Measurements from ENCODE around the gene ARL5A.

ARL5A gene

DNA sequence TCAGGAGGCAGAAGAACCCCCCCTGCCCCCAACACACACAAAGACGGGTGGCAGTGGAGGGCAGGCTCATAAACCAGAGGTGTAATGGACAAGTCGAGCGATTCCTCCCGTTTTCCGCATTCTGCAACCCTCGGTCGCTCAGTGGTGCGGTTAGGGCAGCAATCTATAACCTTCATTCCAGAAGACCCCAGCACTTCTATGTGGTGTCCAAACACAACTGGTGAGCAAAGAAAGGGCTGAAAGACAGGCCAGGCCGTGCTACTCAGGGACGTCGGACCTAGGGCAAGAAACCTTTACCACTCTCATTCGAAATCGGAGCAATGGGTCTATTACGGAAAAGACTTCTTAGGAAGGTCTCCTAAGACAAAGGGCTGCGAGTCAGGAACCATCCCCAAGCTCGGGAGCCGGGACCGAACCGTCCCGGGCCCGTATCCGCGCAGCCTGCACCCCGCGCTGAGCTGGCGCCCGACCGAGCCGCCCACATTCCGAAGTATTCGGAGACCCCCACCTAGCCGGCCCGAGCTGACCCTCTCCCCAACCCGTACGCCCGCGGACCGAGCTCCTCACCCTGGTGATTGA lies 568 bp downstream of the ARL5A start:
- H3K27ac ChIP-seq = peak overlapping the region; percentile 76
- ChIA-PET POLR2A (ENCODE audit: low non-redundant PET) (interaction anchor here (0.5 to 0.9 kb wide), 2 partner anchors 100 to 191 kb away, joined by 4 to 5 read pairs; no protein-coding TSS in a partner anchor), CTCF (no interaction called here)
- DNase-seq (ENCODE audit: low spot score) = peak; percentile 28
- TF ChIP-seq, protein P1, sequence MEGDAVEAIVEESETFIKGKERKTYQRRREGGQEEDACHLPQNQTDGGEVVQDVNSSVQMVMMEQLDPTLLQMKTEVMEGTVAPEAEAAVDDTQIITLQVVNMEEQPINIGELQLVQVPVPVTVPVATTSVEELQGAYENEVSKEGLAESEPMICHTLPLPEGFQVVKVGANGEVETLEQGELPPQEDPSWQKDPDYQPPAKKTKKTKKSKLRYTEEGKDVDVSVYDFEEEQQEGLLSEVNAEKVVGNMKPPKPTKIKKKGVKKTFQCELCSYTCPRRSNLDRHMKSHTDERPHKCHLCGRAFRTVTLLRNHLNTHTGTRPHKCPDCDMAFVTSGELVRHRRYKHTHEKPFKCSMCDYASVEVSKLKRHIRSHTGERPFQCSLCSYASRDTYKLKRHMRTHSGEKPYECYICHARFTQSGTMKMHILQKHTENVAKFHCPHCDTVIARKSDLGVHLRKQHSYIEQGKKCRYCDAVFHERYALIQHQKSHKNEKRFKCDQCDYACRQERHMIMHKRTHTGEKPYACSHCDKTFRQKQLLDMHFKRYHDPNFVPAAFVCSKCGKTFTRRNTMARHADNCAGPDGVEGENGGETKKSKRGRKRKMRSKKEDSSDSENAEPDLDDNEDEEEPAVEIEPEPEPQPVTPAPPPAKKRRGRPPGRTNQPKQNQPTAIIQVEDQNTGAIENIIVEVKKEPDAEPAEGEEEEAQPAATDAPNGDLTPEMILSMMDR (conservative IDR thresholded peaks at IDR 0.05; ENCODE audit: low read depth) = no peak

DNA sequence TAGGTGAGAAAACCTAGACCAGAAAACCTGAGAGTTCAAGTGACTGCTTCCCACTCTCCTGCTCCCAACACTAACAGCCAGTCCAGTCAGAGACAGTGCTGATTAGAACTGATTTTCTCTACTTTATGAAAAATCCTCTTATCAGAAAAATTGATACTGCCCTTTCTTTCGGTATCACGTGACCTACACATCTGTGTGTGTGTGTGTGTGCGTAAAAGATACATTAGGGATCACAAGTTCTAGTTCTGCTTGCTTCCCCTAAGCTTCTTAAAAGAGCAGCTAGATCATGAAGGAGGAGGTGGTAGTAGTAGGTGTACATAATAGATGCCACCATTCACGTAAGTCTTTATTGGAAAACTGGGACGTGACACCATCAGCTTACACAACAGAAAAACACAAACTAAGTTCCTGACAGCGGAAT lies 1.5 kb downstream of the ARL5A start:
- ChIA-PET POLR2A (ENCODE audit: low non-redundant PET) (interaction anchor here (0.5 kb wide), 1 partner anchor 192 kb away, joined by 5 read pairs; no protein-coding TSS in a partner anchor), CTCF (interaction anchor here (0.6 kb wide), 1 partner anchor 8 kb away, joined by 4 read pairs; no protein-coding TSS in a partner anchor)
- TF ChIP-seq, protein P1 (conservative IDR thresholded peaks at IDR 0.05; ENCODE audit: low read depth) = no peak
- DNase-seq (ENCODE audit: low spot score) = no peak
- H3K27ac ChIP-seq = no peak overlapping the region

DNA sequence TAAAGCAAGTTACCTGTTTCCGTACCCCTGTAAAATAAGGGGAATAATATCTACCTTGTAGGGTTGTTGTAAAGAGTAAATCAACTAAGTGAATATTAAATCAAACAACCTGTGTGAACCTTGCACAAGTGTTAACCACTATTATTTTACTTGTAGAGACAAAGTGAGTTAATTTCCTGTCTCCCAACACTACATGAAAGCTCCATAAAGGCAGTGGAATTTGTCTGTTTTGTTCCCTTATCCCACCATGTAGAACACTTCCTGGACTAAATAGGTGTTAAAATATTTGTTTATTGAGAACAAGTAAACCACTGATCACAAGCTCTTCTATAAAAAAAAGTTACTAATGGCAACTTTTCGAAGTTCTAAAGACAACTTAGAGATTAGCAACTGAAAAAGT lies 3.3 kb downstream of the ARL5A start:
- DNase-seq (ENCODE audit: low spot score) = no peak
- TF ChIP-seq, protein P1 (conservative IDR thresholded peaks at IDR 0.05; ENCODE audit: low read depth) = no peak
- H3K27ac ChIP-seq = no peak overlapping the region
- CTCF ChIA-PET = no interaction called here
- POLR2A ChIA-PET (ENCODE audit: low non-redundant PET) = no interaction called here

GRCh38 chr2:151823651-151824050 lies 4.6 kb downstream of the ARL5A start:
- TF ChIP-seq, protein P1 (conservative IDR thresholded peaks at IDR 0.05; ENCODE audit: low read depth) = no peak
- POLR2A ChIA-PET (ENCODE audit: low non-redundant PET) = no interaction called here
- no peak for DNase-seq (ENCODE audit: low spot score)
- no peak overlapping the region for H3K27ac ChIP-seq
- CTCF ChIA-PET = no interaction called here

DNA sequence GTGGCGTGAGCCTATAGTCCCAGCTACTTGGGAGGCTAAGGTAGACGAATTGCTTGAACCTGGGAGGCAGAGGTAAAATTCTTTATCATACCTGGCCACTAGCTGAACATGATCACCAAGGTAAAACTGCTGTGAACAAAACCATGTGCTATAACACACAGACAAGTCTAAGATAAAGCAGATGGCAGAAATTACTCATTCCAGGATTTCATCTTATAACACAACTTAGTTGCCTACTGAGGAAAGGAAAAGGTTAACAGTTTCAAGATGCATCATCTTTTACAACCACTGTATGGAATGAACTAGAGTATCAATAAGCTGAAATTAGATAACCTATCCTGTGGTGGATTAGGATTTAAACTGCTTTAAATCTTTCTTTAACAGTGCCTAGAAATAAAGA lies 8.3 kb downstream of the ARL5A start:
- no peak overlapping the region for H3K27ac ChIP-seq
- TF ChIP-seq, protein P1 (conservative IDR thresholded peaks at IDR 0.05; ENCODE audit: low read depth) = no peak
- POLR2A ChIA-PET (ENCODE audit: low non-redundant PET) = no interaction called here
- DNase-seq (ENCODE audit: low spot score) = no peak
- CTCF ChIA-PET = no interaction called here

- ChIA-PET CTCF (no interaction called here), POLR2A (ENCODE audit: low non-redundant PET) (no interaction called here)
- TF ChIP-seq, protein P1 (conservative IDR thresholded peaks at IDR 0.05; ENCODE audit: low read depth) = no peak
- no peak overlapping the region for H3K27ac ChIP-seq
- no peak for DNase-seq (ENCODE audit: low spot score)
Observed at GRCh38 chr2:151817929-151818328, 10.3 kb downstream of the ARL5A start.

Data from RWPE1 (cell line).